GM19025 (cell line): Measurements from ENCODE around the gene TTYH2.

ENCODE experiments used
- ATAC-seq: cut with Tn5 transposase; IDR thresholded peaks from one replicate; pipeline ENCODE4 v1.9.1; 2021; ENCODE audit warnings: mild to moderate bottlenecking, low read depth, moderate library complexity; ENCODE audit not compliant: unreplicated experiment

Gene TTYH2

DNA sequence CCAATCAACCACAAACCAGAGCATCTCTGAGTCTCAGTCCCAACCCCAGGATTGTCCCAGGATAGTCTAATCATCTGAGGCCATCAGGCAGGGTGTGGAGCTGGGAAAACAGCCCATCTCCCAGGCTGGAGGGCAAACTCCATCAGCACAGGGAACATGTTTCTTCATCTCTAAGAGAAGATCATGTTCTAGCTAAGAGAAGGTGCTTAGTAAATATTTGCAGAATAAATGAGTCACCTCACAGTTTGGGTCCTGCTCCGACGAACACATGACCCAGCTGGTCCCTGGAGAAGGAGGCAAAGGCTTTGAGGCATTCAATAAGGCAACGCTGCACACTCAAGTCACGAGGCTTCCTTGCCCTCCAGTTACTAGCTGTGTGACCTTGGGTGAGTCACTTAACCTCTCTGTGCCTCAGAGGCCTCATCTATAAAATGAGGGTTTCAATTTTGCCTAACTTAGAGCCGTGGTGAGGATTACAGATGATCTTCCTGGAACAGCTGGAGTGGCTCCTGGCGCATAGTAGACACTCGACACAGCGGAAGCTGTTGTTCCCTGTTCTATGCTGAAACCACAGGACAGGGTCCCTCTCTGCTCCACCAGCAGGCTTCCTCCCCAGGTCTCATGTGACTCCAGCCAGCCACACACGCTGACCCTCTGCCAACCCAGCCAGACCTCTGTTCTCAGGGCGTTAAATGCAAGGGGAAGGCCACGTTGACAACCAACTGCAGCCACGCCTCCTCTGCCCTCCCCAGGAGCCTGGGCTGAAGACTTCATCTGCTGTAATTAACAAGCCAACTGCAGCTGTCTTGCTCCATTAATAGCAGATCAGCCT is 20.2 kb upstream of the TTYH2 start:
- no peak for ATAC-seq

DNA sequence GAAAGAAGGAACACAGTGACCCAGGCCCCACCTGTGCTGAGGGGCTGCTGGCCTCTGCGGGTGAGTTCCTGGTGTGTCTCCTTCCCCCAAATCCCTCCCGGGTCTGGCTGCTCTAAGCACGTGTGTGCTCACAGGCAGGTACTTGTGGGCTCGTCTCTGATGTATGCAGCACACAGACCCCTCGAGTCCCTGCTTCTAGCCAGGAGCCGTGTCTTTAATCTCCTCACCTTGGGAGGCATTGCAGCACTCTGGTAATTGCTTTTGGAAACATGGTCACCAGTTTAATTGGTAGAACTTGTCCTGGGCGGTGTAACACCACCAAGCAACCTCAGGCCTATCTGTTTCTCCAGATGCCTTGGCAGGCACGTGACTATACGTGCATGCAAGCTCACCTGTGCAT is 18.7 kb upstream of the TTYH2 start:
- no peak for ATAC-seq

DNA sequence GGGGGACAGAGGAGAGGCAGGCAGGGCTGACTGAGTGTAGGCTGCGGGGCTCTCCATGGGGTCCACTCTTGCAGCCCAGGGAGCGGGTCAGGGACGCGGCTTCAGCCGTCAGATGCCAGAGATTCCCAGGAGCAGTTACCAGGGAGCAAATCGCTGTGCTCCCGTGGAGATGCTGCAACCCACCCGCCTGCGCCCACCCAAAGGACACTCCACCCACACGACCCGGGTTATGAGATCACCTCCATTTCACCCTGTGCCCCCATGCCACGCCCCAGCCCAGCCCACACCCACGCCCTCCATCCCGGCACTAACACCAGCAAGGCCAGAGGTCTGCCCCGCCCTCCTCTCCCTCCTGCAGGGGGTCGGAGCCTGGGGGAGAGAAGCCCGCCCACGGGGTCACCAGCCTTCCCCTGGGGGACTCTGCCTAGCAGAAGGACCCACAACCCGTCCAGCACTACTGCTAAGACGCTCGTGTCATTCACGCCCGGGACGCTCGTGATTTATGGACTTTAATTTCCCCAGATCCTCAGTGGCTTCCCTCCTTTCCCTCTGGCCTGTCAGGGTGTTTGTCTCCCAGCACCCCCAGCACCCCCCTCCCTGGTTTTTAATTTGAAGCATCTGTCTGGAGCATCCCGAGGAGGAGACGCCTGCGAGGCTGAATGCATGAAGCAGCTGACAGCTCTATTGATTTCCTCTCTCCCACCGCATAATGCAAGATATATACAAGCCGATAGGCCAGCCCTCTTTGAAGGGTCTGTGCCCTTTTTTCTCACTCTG is 16.6 kb upstream of the TTYH2 start:
- ATAC-seq, result no peak

DNA sequence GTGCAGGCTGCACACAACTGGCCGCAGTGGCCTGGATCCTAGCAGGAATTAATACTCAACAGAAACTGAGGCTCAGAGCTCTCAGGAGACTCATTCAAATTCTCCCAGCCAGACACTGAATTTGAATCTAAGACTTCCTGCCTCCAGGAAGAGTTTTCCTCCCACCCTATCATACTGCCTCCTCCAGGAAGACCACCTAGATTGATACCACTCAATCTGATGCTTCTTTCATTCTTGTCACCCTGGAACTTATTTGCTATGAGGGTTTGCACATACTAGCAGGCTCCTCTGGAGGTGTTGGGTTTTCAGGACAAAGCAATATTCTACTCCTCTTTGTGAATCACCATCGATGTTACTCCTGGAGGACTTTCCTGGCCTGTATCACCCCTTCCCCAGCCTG is 15.6 kb upstream of the TTYH2 start:
- no peak for ATAC-seq

DNA sequence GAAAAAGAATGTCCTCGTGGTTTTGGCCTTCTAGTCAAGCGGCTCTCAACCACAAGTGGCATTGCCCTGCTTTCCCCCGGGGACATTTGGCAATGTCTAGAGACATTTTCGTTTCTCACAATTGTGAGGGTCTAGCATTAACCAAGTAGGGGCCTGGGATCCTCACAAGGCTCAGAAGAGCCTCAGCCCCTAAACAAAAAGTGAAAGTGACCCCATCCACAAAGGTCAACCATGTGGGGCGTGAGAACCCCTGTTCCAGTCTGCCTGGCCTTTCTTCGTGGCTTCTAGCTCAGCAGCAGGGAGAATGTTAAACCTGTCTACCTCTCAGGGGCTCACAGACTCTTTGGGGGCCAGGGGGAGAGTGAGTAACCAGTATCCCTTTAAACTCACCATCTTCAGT is 14.7 kb upstream of the TTYH2 start:
- ATAC-seq, result no peak

DNA sequence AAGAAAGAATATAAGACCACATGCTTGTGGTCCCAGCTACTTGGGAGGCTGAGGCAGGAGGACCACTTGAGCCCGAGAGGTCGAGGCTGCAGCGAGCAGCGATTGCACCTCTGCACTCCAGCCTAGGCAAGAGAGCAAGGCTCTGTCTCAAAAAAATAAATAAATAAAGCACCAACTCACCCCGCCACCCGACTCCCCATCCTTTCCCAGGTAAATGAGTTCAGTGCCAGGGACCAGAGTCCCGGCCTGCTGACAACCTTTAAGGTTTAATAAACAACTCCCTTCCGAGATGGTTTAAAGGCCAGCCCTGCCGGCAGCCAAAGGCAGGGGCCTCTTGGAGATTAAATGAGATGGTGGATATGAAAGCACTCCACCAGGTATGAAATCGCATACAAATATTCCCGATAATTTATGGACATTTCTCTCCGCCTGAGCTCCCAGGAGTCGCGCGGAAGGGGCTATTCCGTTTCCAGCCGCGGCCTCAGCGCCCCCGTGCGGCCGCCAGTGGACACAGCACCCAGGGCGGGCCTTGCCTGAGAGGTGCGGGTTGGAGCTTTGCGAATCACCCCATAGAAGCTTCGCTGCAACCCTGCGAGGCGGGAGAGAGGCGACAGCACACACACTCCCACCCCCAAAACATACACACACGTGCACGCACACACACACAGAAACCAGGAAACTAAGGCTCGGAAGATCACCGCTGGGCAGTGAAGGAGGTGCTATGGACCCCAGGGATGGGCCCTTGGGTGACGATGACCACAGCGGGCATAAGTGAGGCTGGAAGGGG is 13.9 kb upstream of the TTYH2 start:
- no peak for ATAC-seq

DNA sequence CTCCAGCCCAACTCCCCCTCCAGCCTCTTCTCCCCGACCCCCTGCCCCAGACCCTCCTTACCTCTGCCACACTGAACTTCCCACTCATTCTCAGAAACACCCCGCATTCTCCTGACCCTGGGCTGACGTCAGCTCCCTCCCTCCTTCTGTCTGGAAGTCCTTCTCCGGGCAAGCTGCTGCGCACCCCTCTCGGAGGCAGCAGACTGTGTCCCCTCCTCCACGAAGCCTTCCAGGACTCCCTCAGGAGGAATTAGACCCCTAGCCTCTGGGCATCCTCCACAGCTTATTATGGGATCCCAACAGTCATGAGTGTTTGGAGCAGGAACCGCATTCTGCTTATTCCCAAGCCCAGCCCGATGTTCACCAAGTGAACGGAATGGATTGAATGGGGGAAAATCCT is 13.3 kb upstream of the TTYH2 start:
- no peak for ATAC-seq

DNA sequence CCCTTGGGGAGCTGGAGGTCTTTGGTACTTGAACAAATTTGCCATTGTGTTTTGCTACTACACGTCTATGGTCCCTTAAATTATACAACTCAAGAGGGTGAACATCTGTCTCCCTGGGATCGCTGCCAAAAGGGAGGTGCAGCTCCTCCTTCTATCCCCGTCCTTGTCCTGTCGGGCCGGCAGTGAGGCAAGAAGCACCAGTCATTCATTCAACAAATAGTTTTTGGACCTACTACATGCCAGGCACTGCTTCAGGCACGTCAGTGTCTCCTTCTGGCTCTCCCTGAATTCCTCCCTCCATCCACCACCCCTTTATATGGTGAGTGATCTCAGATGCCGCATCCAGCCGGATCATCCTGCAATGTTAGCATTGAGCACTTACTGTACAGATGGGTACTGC is 12.1 kb upstream of the TTYH2 start:
- no peak for ATAC-seq

DNA sequence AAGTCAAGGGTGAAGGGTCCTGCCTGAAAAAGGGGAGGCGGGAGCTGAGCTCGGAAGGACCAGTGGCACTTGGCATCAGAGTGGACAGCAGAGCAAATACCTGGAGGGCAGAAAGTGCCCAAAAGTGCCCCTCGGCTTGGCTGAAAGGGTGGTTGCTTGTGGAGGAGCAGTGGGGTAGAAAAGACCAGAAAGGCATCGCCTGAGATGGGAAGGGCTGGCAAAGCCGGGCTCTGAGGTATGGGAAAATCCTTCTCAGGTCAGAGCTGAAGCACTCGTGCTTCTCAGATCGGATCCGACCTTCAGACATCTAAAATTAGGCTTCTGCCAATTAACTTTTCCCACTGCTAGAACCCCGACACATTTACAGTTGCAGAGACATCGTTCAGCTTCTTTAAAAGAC is 11.4 kb upstream of the TTYH2 start:
- ATAC-seq, result no peak

DNA sequence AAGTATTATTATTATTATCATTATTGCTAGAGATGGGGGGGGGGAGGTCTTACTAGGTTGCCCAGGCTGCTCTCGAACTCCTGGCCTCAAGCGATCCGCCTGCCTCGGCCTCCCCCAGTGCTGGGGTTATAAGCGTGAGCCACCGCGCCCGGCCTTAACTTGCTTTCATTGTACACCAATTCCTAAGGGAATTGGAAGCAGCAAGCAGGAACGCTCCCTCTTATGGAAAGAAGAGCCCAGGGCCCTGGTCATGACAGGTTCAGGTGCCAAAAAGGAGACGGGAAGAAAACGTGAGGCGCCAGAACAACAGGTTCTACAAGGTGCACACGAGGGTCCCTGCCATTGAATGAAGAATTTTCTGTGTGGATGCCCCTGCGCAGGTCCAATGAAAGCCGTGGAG is 10.4 kb upstream of the TTYH2 start:
- no peak for ATAC-seq

DNA sequence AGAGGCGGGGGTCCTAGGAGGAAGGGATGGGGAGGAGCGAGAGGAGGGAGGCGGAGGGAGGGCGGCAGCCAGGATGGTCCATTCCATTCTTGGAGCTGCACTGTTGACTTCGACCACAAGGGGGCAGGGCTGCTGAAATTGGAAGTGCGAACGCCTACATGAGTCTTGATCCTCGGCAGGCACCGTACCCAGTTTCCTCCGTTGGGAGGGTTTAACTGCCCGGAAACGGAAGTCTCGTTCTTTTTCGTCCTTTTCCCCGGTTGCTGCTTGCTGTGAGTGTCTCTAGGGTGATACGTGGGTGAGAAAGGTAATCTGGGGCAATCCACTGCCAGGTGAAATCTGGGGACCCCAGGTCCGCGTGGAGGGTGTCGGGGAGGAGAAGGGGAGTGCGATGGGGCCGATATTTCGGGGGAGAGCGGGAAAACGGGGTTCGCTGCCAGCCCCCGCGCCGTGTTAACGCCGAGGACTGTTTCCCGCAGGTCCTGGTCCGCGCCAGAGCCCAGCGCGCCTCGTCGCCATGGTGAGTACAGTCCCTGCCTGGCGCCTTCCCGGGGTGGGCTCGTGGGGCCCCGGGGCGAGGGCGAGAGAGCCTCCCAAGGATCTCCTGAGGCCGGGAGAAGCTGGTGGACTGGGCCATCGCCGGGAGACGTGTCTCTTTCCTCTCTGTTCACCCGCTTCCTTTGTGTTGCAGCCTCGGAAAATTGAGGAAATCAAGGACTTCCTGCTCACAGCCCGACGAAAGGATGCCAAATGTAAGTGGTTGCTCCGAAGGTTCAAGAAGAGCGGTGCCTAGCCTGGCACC is 9.7 kb upstream of the TTYH2 start, which contains the start of gene RPL38:
Gene RPL38 (plus strand): TSS at position 240 of the 802 bp plus-strand sequence. CDS start 278 bp downstream, at position 518.
- ATAC-seq, result peak; percentile 69

DNA sequence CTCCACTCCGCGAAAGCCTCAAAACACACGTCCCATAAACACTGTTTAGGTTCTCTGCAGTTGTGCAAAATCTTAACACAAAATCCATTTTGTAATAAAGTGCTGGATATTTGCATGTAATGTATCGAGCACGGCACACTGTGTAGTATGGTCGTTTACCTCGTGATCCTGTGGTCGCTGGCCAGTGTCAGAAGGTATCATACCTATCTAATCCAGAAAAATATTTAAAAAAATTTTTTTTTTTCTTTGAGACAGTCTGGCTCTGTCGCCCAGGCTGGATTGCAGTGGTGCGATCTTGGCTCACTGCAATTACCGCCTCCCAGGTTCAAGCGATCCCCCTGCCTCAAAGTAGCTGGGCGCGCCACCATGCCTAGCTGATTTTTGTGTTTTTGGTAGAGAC is 8.9 kb upstream of the TTYH2 start:
- no peak for ATAC-seq

DNA sequence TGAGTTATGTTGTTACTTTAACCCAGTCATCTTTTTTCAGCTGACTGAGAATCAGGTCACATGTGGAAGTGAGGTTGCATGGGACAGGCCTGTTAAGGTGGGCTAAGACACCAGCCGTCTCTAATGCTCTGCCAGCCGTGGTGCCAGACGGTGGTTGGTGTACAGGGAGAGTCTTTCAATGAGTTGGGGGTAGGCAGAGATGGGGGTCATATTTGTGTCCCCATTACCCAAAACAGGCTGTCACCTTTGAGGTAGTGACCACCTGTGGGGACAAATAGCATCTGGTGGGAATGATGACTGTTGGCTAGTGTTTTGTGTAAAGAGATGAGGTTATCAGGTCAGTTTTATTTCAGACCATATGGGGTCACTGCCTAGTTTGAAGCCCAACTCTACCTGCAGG is 8.1 kb upstream of the TTYH2 start:
- ATAC-seq, result no peak

DNA sequence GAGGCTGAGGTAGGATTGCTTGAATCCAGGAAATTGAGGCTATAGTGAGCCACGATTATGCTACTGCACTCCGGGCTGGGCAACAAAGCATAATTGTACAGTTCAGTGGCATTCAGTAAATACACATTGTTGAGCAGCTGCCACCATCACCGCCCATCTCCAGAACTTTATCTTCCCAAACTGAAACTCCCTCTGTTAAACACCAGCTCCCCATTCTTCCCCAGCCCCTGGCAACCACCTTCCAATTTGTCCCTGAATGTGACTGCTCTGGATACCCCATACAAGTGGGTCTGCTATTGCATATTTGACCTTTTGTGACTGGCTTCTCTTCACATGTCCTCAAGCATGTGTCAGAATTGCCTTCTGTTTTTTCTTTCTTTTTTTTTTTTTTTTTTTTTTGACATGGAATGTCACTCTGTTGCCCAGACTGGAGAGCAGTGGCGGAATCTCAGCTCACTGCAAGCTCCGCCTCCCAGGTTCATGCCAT is 7.0 kb upstream of the TTYH2 start:
- no peak for ATAC-seq

DNA sequence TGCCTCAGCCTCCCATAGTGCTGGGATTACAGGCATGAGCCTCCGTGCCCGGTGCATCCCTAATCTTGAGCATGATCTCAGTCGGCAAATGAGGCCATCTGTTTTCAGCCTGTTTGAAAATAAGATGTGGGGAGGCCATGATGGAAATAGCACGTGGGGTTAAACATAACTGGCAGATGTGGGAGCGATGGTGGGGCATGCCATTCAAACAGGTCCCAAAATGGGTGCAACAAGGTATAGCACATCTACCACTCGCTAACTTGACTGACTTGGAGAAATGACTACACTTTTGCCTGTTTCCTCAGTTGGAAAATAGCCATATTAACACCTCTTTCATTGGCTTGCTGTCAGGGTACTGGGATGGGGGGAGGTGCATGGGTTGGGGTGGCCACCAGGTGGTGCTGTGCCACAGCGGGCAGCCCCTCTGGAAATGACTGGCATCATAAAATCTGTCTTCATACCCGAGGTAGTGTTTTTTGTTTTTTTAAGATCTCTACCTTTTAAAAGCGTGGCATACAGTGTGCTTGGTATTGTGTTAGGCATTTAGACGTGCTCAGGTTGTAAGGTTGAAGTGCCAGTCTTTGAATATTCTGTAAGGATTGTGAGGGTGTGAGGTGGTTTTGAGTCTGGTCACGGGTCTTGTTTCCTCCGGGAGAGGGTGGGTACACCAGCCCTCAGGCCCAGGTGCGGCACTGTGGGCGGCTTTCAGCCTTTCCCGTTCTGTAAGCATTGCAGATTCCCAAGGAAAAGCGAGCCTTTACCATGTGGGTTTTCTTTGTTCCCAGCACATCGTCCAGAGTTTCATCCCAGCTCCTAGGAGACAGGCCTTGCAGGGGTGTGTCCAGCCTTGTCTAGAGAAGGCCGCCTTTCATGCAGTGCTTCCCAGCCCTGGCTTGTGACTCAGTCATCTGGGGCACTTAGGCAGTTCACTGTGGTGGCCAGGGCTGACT is 2.9 kb upstream of the TTYH2 start:
- ATAC-seq, result no peak

DNA sequence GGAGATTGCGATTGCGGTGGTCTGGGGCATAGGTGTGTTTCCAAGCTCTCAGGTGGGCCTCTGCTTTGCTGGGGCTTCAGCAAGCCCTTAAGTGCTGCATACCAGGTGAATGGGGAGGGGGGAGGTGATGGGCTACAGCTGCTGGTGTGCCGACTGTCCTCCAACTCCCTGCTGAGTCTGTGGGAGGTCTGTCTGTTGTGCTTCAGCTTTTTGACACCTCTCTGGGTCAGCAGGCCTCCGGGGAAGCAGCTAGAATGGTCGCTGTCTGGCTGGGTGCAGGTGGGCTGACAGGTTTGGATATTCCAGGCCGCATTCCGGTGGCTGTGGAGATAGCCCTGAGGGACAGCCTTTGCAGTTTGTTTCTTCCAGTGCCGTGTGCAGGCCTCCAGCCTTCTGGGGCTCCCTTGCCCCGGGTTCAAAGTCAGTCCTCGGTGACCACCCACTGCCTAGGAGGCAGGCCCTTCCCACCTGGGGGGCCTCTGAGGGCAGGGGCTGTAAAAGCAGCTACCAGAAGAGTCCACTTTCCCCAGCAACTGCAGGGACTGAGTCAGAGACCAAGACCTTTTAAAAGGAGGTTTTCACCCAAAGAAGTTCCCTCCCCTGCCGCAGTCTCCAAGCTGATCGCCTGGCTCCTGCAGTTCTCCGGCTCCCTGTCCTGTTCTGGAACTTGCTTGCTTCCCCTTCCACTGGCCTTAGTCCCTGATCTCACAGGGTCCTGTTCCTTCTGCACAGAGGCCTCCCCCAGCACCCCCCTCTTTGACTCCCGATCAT is 2.0 kb upstream of the TTYH2 start:
- ATAC-seq, result no peak

DNA sequence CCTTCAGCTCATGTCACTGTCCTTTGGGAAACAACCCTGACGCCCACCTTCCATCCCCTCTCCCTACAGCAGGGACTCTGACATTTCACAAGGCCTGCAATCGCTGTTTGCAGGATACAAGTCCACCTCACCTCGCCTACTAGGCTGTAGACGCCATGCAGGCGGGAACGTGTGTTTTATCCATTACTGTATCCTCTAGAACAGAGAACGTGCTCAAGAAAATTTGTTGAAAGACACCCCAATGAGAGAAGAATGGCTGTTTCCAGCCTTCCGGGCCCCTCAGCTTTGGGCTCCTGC is 1.5 kb upstream of the TTYH2 start:
- ATAC-seq, result no peak

DNA sequence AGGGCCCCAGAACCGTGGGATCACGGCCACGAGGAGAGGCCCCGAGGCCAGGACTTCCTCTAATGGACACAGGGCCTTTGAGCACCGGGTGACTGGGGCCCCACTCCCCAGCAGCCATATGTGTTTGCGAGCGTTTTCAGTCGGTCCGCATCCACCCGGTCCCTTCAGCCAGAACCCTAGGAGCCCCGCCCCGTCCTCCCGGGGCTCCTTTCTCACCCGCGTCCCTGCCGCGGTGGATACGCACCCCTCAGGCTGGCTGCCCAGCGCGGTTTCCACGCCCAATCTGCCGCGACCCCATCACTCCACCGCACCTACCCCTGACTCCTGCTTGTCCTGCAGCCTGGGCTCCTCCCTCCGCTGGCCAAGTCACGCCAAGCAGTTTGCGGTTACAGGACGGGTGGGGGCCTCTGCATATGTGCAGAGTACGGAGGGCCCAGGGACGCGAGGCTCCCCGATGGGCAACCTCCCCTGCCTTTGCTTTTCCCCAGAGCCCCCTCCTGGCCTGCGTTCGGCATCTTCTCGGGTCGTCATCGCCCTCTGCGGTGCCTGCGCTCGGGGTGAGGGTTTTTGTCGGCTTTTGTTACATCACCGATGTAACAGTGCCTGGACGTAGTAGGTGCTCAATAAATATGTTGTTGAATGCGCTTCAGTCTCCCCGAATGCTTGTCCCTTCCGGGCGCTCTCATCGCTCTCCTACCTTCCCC is 1.0 kb upstream of the TTYH2 start:
- no peak for ATAC-seq
